ENCODE results near the gene KCNS3.
A peak's percentile ranks its signal among the peaks of the same experiment; 100 is the strongest.

Gene KCNS3, protein sequence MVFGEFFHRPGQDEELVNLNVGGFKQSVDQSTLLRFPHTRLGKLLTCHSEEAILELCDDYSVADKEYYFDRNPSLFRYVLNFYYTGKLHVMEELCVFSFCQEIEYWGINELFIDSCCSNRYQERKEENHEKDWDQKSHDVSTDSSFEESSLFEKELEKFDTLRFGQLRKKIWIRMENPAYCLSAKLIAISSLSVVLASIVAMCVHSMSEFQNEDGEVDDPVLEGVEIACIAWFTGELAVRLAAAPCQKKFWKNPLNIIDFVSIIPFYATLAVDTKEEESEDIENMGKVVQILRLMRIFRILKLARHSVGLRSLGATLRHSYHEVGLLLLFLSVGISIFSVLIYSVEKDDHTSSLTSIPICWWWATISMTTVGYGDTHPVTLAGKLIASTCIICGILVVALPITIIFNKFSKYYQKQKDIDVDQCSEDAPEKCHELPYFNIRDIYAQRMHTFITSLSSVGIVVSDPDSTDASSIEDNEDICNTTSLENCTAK

DNA sequence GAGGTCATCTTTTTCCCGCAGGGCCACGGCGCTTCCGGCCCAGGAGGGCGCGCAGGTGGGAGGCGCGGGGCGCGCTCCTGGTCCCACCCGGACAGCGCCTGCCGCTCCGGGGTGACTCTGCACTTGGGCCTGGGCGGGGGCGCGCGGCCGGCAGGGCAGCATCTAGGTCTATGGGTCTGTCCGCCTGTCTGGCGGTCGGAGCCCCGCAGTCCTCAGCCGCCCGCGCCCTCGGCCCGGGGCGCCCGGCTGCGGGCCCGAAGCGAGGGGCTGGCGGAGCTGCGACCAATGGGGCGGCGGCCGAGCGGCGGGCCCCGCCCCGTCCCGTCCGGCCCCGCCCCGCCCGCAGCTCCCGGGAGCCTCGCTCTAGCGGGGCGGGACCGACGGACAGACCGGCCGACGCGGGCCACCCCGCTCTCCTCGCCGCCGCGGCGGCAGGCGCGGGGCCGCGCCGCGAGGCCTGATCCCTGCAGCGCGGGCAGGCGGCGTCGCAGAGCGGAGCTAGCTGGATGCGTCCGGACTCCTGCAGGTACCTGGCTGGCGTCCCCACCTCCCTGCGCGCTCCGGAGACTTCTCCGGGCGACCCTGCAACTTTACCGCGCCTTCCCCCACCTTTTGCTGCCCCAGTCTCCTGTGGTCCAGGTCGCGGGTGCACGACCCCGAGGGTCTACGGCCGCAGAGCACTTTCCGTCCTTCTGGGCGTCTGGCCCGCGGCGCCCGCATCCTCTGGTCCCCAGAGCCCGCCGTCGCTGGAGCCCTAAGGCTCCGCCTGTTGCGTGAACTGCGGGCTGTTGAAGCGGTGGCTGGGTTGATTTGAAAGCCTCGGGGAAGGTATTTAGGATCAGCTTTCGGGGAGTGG, at the start of gene KCNS3:
Gene KCNS3 (plus strand): TSS at position 387 of the 856 bp plus-strand sequence. CDS start 52,342 bp downstream, outside the sequence.
- TF ChIP-seq, protein P1, sequence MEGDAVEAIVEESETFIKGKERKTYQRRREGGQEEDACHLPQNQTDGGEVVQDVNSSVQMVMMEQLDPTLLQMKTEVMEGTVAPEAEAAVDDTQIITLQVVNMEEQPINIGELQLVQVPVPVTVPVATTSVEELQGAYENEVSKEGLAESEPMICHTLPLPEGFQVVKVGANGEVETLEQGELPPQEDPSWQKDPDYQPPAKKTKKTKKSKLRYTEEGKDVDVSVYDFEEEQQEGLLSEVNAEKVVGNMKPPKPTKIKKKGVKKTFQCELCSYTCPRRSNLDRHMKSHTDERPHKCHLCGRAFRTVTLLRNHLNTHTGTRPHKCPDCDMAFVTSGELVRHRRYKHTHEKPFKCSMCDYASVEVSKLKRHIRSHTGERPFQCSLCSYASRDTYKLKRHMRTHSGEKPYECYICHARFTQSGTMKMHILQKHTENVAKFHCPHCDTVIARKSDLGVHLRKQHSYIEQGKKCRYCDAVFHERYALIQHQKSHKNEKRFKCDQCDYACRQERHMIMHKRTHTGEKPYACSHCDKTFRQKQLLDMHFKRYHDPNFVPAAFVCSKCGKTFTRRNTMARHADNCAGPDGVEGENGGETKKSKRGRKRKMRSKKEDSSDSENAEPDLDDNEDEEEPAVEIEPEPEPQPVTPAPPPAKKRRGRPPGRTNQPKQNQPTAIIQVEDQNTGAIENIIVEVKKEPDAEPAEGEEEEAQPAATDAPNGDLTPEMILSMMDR (IDR thresholded peaks at IDR 0.05; ENCODE audit: extremely low read depth, missing control alignments), result no peak
- peak; percentile 84 for DNase-seq (ENCODE audit: low spot score)

- peak; percentile 72 for DNase-seq (ENCODE audit: low spot score)
Observed at GRCh38 chr2:17830053-17831034, 48.1 kb upstream of the KCNS3 start.

DNA sequence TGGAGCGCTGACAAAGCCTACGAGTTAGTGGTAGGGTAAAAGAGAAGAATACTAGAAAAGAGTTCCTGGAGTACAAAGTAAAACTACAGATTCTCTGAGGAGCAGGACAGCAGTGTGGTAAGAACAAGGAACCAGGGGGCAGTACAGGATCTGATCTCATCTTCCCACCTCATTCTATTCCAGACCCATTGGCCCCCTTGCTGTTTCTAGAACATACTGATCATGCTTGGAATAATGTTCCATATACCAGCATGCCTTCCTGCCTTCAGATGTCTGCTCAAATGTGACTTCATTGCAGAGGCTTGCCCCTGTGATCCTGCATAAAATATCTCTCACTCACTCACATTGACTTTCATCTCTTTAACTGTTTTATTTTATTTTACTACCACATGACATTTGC, 43.0 kb upstream of the KCNS3 start:
- TF ChIP-seq, protein P1 (IDR thresholded peaks at IDR 0.05; ENCODE audit: extremely low read depth, missing control alignments), result no peak
- no peak for DNase-seq (ENCODE audit: low spot score)

More at GRCh38 chr2:17830053-17831034, 48.1 kb upstream of the KCNS3 start:
- TF ChIP-seq, protein P1 (IDR thresholded peaks at IDR 0.05; ENCODE audit: extremely low read depth, missing control alignments), result peak; percentile 78

DNA sequence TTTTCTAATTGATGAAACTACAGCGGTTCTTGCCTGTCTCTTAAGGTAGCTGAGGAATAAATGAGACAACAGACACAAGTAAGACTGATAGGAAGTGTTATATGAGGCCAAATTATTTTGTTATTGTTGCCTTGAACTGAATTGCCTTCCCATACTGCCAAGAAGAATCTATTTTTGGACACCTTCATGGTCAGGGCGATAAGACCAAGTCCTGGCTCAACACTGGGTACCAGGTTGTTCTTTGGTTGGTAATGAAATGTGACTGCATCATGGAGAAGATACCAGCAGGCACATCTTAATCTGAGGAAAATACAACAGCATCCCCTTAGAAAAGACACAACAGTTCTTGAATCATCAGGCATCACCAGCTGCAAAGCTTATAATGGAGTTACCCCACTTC, 38.5 kb upstream of the KCNS3 start:
- TF ChIP-seq, protein P1 (IDR thresholded peaks at IDR 0.05; ENCODE audit: extremely low read depth, missing control alignments), result no peak

DNA sequence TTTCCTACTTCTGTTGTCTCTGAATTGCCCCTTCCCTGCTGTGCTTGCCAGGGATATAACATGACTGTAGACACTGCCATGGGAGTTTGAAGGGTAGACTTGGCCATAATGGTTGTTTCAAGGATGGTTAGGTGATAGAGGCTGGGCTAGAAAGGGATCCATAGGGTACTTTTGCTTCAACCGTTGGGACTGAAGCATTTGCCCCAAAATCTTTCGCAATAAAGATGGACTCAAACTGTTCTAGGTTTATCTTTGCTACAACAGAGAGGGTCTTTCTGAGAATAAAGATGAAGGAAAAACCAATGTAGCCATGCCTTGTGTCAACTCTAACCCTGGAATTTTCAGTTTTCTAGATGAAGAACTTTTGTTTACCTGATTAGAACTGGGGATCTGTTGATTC, 35.0 kb upstream of the KCNS3 start:
- DNase-seq (ENCODE audit: low spot score), result no peak
- TF ChIP-seq, protein P1 (IDR thresholded peaks at IDR 0.05; ENCODE audit: extremely low read depth, missing control alignments), result no peak

More for the DNA sequence above, 38.5 kb upstream of the KCNS3 start:
- DNase-seq (ENCODE audit: low spot score), result no peak

- TF ChIP-seq, protein P1 (IDR thresholded peaks at IDR 0.05; ENCODE audit: extremely low read depth, missing control alignments), result no peak
- no peak for DNase-seq (ENCODE audit: low spot score)
Observed at GRCh38 chr2:17845806-17846205, 32.7 kb upstream of the KCNS3 start.

Measured in GM20000 (cell line).